ENCODE data around the gene RHBDD2. TPM values are rescaled to one million over a fixed set of nuclear protein-coding genes. Genes with fewer than 3 reads are reported as not detected.
"Not testable (repeated sequence)": the region's sequence is repeated elsewhere in the genome, so short reads cannot be mapped to it uniquely, and the experiment has no call there.

RHBDD2 gene
- total RNA-seq, 1 donor from 2014 or later = 139 TPM

DNA sequence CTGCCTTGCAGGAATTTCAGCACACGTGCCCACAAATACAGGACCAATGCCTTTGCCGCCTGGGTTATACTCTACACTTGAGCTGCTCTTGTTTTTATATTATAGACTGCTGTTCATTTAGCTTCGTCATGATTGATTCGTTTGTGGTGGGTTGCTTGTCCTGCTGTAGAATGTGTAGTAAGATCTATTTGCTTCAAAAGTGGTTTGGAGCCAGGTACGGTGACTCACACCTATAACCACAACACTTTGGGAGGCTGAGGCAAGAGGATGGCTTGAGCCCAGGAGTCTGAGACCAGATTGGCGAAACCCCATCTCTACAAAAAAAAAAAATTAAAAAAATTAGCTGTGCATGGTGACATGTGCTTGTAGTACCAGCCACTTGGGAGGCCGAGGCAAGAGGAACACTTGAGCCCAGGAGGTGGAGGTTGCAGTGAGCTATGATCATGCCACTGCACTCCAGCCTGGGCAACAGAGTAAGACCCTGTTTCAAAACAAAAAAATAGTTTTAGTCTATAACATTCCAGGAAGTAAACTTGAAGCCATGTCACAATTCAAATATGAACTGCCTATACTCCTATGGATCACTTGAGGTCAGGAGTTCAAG is 9.0 kb upstream of the RHBDD2 start:
- Mint-ChIP-seq H3K36me3 (ENCODE audit: low read depth) (no peaks in the 10 kb centered on the region), H3K4me3 (ENCODE audit: low read depth) (no peak overlapping the region), H3K4me1 (ENCODE audit: low read depth) (peaks cover 28% of the 10 kb centered on the region), H3K9me3 (no peaks in the 10 kb centered on the region), H3K27me3 (ENCODE audit: low read depth) (peaks cover 3% of the 10 kb centered on the region), H3K27ac (no peak overlapping the region)
- no peak for DNase-seq (ENCODE audit: low spot score)
- intact Hi-C loops (cut with micrococcal nuclease) = loop anchor here (1.0 to 10.0 kb wide), 3 partner anchors 9 to 265 kb away; partner anchors contain the start of gene RHBDD2

DNA sequence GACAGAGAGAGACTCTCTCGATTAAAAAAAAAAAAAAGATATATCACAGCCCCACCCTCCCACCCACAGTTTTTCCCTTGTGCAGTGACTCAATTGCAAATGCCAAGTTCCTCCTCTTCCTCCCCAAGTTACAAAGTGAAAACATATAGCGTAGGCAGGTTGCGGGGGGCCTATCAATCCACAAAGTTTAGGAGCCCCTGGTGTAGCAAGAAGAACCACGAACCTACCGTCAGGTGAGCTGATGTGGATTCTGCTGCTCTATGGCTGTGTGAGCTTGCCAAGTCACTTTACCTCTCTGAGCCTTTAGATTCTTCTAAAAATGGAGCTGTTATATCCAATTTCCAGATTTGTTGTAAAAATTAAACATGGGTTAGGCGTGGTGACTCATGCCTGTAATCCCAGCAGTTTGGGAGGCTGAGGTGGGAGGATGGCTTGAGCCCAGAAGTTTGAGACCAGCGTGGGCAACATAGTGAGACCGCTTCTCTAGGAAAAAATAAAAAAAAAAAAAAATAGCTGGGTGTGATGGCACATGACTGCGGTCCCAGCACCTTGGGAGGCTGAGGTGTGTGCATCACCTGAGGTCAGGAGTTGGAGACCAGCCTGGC is 8.2 kb upstream of the RHBDD2 start:
- Mint-ChIP-seq H3K36me3 (ENCODE audit: low read depth) (no peaks in the 10 kb centered on the region), H3K4me1 (ENCODE audit: low read depth) (peaks cover 28% of the 10 kb centered on the region), H3K4me3 (ENCODE audit: low read depth) (peak overlapping the region; percentile 64), H3K27me3 (ENCODE audit: low read depth) (peaks cover 3% of the 10 kb centered on the region), H3K27ac (peak overlapping the region; percentile 88), H3K9me3 (no peaks in the 10 kb centered on the region)
- intact Hi-C loops (cut with micrococcal nuclease) = loop anchor here (1.0 kb wide), 2 partner anchors 9 to 139 kb away; partner anchors contain the start of gene RHBDD2
- DNase-seq (ENCODE audit: low spot score) = no peak

DNA sequence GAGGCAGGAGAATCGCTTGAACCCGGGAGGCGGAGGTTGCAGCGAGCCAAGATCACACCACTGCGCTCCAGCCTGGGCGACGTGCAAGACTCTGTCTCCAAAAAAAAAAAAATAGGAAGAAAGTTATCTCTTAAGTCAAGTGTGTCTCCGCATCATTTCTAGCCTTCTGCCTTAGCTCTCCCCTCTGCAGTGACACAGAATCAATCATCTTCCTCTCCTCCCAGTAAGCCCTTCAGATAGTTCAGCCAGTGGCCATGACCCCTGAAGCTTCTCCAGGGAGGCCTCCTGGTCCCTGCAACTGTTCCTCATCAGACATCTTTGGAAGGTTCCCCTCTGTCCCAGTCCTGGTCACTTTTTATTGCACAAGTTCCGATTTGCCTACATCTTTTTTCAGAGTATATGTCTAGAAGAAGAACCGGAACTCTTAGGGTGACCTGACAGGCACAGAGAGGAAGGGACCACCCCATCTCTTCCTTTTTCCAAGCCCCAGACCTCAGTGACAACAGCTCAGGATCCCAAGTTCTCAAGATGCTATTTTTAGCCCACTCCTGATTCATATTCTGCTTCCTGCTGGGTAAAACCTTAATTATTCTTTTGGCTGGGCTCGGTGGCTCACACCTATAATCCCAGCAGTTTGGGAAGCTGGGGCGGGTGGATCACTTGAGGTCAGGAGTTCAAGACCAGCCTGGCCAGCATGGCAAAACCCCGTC is 6.6 kb upstream of the RHBDD2 start:
- Mint-ChIP-seq H3K36me3 (ENCODE audit: low read depth) (no peaks in the 10 kb centered on the region), H3K9me3 (no peaks in the 10 kb centered on the region), H3K4me3 (ENCODE audit: low read depth) (no peak overlapping the region), H3K27me3 (ENCODE audit: low read depth) (no peaks in the 10 kb centered on the region), H3K4me1 (ENCODE audit: low read depth) (peaks cover 24% of the 10 kb centered on the region), H3K27ac (no peak overlapping the region)
- no peak for DNase-seq (ENCODE audit: low spot score)
- intact Hi-C loops (cut with micrococcal nuclease) = no loop called here

DNA sequence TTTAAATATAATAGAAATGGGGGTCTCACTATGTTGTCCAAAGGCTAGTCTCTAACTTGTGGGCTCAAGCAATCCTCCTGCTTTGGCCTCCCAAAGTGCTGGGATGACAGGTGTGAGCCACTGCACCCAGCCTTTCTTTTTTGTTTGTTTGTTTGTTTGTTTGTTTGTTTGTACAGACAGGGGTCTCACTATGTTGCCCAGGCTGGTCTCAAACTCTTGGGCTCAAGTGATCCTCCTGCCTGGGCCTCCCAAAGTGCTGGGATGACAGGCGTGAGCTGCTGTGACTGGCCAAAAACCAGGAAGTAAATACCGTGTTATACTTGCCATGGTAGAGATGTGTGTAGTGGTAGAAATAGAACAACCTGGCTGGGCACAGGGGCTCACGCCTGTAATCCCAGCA is 4.7 kb upstream of the RHBDD2 start:
- H3K9me3 Mint-ChIP-seq; intact Hi-C loops (cut with micrococcal nuclease); H3K4me3 Mint-ChIP-seq (ENCODE audit: low read depth); DNase-seq (ENCODE audit: low spot score); H3K36me3 Mint-ChIP-seq (ENCODE audit: low read depth); H3K27ac Mint-ChIP-seq; H3K27me3 Mint-ChIP-seq (ENCODE audit: low read depth): not testable (repeated sequence)
- peaks cover 27% of the 10 kb centered on the region for H3K4me1 Mint-ChIP-seq (ENCODE audit: low read depth)

DNA sequence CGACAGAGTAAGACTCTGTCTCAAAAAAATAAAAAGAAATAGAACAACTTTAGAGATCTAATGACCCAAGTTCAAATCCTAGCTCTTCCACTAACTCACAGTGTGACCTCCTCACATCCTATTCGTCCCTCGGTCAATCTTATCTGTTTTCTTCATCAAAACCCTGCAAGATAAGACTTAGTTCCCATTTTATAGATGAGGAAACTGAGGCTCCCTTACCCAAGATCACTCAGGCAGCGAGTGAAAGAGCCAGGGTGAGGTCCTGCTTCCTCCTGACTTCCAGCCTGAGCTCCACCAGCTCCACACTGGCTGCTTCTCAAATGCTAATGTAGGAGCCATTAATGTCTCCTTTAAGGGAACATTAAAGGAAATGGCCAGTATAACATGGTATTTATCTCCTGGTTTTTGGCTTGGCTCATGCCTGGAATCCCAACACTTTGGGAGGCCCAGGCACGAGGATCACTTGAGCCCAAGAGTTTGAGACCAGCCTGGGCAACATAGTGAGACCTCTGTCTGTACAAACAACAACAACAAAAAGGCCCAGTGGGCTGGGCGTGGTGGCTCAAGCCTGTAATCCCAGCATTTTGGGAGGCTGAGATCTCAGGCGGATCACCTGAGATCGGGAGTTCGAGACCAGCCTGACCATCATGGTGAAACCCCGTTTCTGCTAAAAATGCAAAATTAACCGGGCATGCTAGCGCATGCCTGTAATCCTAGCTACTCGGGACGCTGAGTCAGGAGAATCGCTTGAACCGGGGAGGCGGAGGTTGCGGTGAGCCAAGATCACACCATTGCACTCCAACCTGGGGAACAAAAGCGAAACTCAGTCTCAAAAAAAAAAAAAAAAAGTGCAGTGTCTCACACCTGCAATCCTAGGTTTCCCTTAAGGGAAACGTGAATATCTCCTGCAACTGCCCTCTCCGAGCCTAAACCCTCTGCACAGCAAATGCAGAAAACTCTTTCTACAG is 3.4 kb upstream of the RHBDD2 start:
- intact Hi-C loops (cut with micrococcal nuclease) = loop anchor here (5.0 kb wide), 1 partner anchor 33 kb away; no protein-coding TSS in a partner anchor
- no peak overlapping the region for H3K27ac Mint-ChIP-seq
- DNase-seq (ENCODE audit: low spot score) = no peak

DNA sequence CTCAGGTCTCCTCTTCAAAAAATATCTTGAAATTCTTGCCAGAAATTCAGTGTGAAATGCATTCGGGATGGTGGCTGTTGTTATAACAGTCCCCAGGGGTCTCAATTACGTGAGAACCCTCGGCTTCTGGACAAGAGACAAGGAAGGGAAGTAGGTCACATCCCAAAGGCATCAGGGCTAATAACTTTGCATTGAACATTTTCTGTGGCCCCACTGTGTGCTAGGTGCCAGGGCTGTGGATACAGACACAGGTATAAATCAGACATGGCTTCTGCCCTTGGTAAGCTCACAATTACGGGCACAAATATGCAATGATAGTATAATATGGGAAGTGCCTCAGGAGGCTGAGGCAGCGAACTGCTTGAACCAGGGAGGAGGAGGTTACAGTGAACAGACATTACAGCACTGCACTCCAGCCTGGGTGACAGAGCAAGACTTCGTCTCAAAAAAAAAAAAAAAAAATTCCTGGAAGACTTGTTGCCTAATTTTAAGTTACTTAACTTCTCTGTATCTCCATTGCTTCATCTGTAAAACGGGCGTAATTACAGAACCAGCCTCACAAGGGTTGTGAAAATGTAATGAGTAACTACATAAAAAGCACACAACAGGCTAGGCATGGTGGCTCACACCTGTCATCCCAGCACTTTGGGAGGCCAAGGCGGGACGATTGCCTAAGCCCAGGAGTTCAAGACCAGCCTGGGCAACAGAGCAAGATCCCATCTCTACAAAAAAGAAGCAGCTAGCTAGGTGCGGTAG is 2.5 kb upstream of the RHBDD2 start:
- Mint-ChIP-seq H3K27me3 (ENCODE audit: low read depth) (no peaks in the 10 kb centered on the region), H3K4me1 (ENCODE audit: low read depth) (peaks cover 30% of the 10 kb centered on the region), H3K27ac (no peak overlapping the region), H3K4me3 (ENCODE audit: low read depth) (no peak overlapping the region), H3K9me3 (no peaks in the 10 kb centered on the region), H3K36me3 (ENCODE audit: low read depth) (peaks cover 22% of the 10 kb centered on the region)
- intact Hi-C loops (cut with micrococcal nuclease) = loop anchor here (5.0 kb wide), 1 partner anchor 34 kb away; no protein-coding TSS in a partner anchor
- DNase-seq (ENCODE audit: low spot score) = no peak

More for the DNA sequence above, 3.4 kb upstream of the RHBDD2 start:
- Mint-ChIP-seq H3K4me3 (ENCODE audit: low read depth) (no peak overlapping the region), H3K4me1 (ENCODE audit: low read depth) (peaks cover 28% of the 10 kb centered on the region), H3K27me3 (ENCODE audit: low read depth) (no peaks in the 10 kb centered on the region), H3K9me3 (no peaks in the 10 kb centered on the region), H3K36me3 (ENCODE audit: low read depth) (peaks cover 13% of the 10 kb centered on the region)

DNA sequence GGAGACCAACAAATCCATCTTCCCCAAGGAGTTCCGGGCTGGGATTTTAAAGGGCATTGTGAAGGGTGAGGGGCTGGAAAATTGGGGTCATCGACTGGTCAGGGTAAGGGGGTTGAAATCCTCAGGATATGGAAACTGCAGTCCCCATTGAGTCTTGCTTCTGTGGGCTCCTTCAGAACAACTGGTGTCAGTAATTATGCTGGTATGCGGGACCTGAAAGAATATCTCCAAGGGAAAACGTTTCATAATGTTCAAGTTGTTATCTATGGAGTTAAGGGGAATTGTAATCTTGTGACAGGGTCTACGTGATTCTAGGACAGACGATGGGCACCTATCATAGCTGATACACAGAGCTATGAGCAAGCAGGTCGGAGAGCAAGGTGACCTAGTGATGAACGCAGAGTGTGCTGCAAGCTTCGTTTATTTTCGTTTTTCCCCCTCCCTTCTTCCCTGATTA is 494 bp upstream of the RHBDD2 start:
- intact Hi-C loops (cut with micrococcal nuclease) = loop anchor here (2.0 to 5.0 kb wide), 2 partner anchors 36 to 102 kb away; no protein-coding TSS in a partner anchor
- Mint-ChIP-seq H3K4me1 (ENCODE audit: low read depth) (peaks cover 39% of the 10 kb centered on the region), H3K36me3 (ENCODE audit: low read depth) (peaks cover 42% of the 10 kb centered on the region), H3K9me3 (no peaks in the 10 kb centered on the region), H3K4me3 (ENCODE audit: low read depth) (peak overlapping the region; percentile 78), H3K27ac (peak overlapping the region; percentile 99), H3K27me3 (ENCODE audit: low read depth) (no peaks in the 10 kb centered on the region)
- no peak for DNase-seq (ENCODE audit: low spot score)

DNA sequence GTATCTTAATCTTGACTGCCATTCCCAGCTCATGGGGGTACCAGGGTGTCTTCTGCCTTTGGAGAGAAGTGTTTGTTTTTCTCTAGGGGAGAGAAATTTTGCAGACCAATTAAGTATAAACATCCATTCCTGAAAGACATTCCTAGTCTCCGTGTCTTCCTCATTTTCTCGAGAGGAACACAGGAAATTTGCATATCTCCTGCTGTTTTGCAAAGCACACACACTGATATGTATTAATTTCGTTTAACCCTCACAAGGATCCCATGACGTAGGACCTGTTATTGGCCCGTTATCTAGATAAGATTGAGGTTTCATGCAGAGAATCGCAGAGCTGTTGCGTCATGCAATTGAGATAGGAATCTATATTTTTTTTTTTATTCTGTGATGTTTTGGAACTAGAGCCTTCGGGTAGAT is 944 bp downstream of the RHBDD2 start:
- peaks cover 42% of the 10 kb centered on the region for H3K4me1 Mint-ChIP-seq (ENCODE audit: low read depth)
- DNase-seq (ENCODE audit: low spot score) = peak; percentile 57
- H3K27me3 Mint-ChIP-seq (ENCODE audit: low read depth) = no peaks in the 10 kb centered on the region
- peak overlapping the region; percentile 99 for H3K27ac Mint-ChIP-seq
- no peaks in the 10 kb centered on the region for H3K9me3 Mint-ChIP-seq
- intact Hi-C loops (cut with micrococcal nuclease) = loop anchor here (1.0 to 5.0 kb wide), 5 partner anchors 9 to 130 kb away; no protein-coding TSS in a partner anchor
- H3K4me3 Mint-ChIP-seq (ENCODE audit: low read depth) = peak overlapping the region; percentile 100
- peaks cover 55% of the 10 kb centered on the region for H3K36me3 Mint-ChIP-seq (ENCODE audit: low read depth)

DNA sequence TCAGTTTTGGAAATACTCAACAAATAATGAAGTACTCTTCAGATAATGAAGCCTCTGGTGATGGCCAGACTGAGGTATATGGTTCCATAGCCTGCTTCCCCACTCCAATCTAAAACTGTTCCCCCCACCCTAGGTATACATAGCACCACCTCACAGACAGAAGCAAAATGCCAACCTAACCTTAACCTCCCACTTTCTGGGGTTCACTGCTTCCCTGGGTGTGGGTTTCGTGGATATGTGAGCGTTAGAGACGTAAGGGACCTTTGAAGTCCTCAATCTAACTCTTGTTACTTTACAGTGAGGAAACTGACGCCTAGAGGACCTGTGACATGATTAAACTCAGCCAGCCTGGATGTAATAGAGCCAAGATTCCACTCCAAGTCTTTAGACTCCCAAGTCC is 1.4 kb downstream of the RHBDD2 start:
- intact Hi-C loops (cut with micrococcal nuclease) = loop anchor here (1.0 kb wide), 2 partner anchors 34 to 129 kb away; no protein-coding TSS in a partner anchor
- H3K9me3 Mint-ChIP-seq = no peaks in the 10 kb centered on the region

DNA sequence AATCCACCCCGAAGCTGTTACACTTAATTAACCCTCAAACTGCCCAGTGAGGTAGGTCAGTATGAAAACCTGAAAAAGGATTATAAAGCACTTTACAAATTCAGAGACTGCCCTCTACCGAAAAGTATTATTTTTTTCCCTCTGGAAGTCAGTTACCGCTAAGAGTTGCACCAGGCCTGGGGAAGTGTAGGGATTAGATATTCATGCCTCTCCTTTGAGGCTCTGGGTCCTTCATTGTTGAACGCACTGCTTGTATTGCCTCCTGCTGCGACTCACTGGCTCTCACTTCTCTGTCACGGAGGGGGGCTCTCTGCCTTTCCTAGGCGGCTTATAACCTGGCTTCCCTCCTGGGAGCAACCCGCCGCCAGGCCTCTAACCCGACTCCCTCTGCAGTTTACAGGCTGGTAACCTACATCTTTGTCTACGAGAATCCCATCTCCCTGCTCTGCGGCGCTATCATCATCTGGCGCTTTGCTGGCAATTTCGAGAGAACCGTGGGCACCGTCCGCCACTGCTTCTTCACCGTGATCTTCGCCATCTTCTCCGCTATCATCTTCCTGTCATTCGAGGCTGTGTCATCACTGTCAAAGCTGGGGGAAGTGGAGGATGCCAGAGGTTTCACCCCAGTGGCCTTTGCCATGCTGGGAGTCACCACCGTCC is 2.7 kb downstream of the RHBDD2 start:
- peaks cover 68% of the 10 kb centered on the region for H3K36me3 Mint-ChIP-seq (ENCODE audit: low read depth)
- H3K27ac Mint-ChIP-seq = peak overlapping the region; percentile 69

More for the DNA sequence above, 1.4 kb downstream of the RHBDD2 start:
- Mint-ChIP-seq H3K4me3 (ENCODE audit: low read depth) (peak overlapping the region; percentile 100), H3K27me3 (ENCODE audit: low read depth) (no peaks in the 10 kb centered on the region), H3K27ac (peak overlapping the region; percentile 99), H3K4me1 (ENCODE audit: low read depth) (peaks cover 42% of the 10 kb centered on the region), H3K36me3 (ENCODE audit: low read depth) (peaks cover 56% of the 10 kb centered on the region)
- DNase-seq (ENCODE audit: low spot score) = no peak

DNA sequence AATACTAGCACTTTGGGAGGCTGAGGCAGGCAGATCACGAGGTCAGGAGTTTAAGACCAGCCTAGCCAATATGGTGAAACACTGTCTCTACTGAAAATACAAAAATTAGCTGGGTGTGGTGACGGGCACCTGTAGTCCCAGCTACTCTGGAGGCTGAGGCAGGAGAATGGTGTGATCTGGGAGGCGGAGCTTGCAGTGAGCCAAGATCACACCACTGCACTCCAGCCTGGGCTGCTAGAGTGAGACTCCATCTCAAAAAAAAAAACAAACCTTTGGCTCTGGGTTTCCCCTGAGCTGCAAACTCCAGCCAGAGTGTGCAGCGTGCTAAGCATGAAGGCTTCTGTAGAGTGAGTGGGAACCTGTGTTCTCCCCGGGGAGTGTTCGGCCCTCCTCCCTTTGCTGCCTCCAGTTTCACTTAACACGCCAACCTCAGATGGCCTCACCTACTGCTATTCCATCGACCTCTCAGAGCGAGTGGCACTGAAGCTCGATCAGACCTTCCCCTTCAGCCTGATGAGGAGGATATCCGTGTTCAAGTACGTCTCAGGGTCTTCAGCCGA is 4.5 kb downstream of the RHBDD2 start:
- intact Hi-C loops (cut with micrococcal nuclease); H3K27me3 Mint-ChIP-seq (ENCODE audit: low read depth); H3K4me3 Mint-ChIP-seq (ENCODE audit: low read depth); DNase-seq (ENCODE audit: low spot score); H3K9me3 Mint-ChIP-seq; H3K27ac Mint-ChIP-seq: not testable (repeated sequence)
- peaks cover 80% of the 10 kb centered on the region for H3K36me3 Mint-ChIP-seq (ENCODE audit: low read depth)
- H3K4me1 Mint-ChIP-seq (ENCODE audit: low read depth) = peaks cover 34% of the 10 kb centered on the region

More for the DNA sequence above, 2.7 kb downstream of the RHBDD2 start:
- Mint-ChIP-seq H3K4me3 (ENCODE audit: low read depth) (peak overlapping the region; percentile 60), H3K4me1 (ENCODE audit: low read depth) (peaks cover 40% of the 10 kb centered on the region), H3K9me3 (no peaks in the 10 kb centered on the region), H3K27me3 (ENCODE audit: low read depth) (no peaks in the 10 kb centered on the region)
- DNase-seq (ENCODE audit: low spot score) = no peak
- intact Hi-C loops (cut with micrococcal nuclease) = no loop called here

Measured in activated T-helper 2 cell treated with anti-CD3 and anti-CD28 coated beads, Interferon-gamma antibody, Interleukin-2, Interleukin-4, amounts not matched to agents 10 μg/mL and 5 μg/mL and 100 μg/mL, durations not matched to agents 14 hours and 24 hours and 36 hours (primary cell).